H1 (cell line): Measurements from ENCODE around the gene KLRK1. TPM values are rescaled to one million over a fixed set of nuclear protein-coding genes. Genes with fewer than 3 reads are reported as not detected.

ENCODE experiments used
- CTCF ChIA-PET: fragments of 300-600 bp; sonication (Branson Sonifier 250); formaldehyde crosslinking; loops from one replicate; lab custom pipeline; 2021; ENCODE audit not compliant: partially characterized antibody; lab: Charles Lee
- POLR2A ChIA-PET: fragments of 300-600 bp; sonication (Branson Sonifier 250); formaldehyde crosslinking; loops from one replicate; lab custom pipeline; 2021; ENCODE audit warnings: inconsistent platforms; ENCODE audit not compliant: partially characterized antibody; lab: Charles Lee
- DNase-seq, 2 experiments: peaks; one replicate each; pipeline versions ENCODE4 v3.0.0 to v3.0.0-alpha.2; 2010 to 2022; ENCODE audit warnings: low spot score in 2 of 2, low read depth in 1 of 2, mixed read lengths in 1 of 2
- FAIRE-seq: peaks from 2 replicates; lab custom pipeline; 2011; peaks lifted over from hg19 to GRCh38; lab: Jason Lieb, UNC
- H2AFZ ChIP-seq: 2 replicates; pipeline ENCODE4 v1.8.1; 2012; ENCODE audit warnings: low read length, inconsistent platforms
- H2AK5ac ChIP-seq: 2 replicates; pipeline ENCODE4 v1.6.1; 2013; ENCODE audit warnings: low read depth, low read length
- H2BK120ac ChIP-seq: replicated peaks from 2 replicates; pipeline ENCODE3; 2013; ENCODE audit warnings: low read depth, low read length, inconsistent platforms
- H2BK12ac ChIP-seq: 2 replicates; pipeline ENCODE4 v1.6.1; 2013; ENCODE audit warnings: low read depth, low read length
- H2BK15ac ChIP-seq: 2 replicates; pipeline ENCODE4 v1.6.1; 2013; ENCODE audit warnings: low read length
- H2BK20ac ChIP-seq: 2 replicates; pipeline ENCODE4 v1.6.1; 2013; ENCODE audit warnings: low read length
- H2BK5ac ChIP-seq: 2 replicates; pipeline ENCODE4 v1.6.1; 2013; ENCODE audit warnings: low read depth, low read length
- H3K14ac ChIP-seq: 2 replicates; pipeline ENCODE4 v1.6.1; 2013; ENCODE audit warnings: inconsistent platforms; ENCODE audit not compliant: insufficient read length
- H3K18ac ChIP-seq: 2 replicates; pipeline ENCODE4 v1.6.1; 2013; ENCODE audit warnings: low read length; ENCODE audit errors: extremely low read depth
- H3K23ac ChIP-seq: 2 replicates; pipeline ENCODE4 v1.6.1; 2013; ENCODE audit warnings: inconsistent platforms; ENCODE audit not compliant: insufficient read length
- H3K23me2 ChIP-seq: 2 replicates; pipeline ENCODE4 v1.6.1; 2013; ENCODE audit warnings: low read depth, low read length
- H3K27ac ChIP-seq: 2 replicates; pipeline ENCODE4 v1.6.1; 2011; ENCODE audit warnings: low read depth, low read length, inconsistent platforms
- H3K27me3 ChIP-seq, 4 experiments: replicated peaks in 1 of 4; 1 replicate in 1 of 4; 2 replicates in 3 of 4; pipeline versions ENCODE4 v1.6.1 to v1.8.1; 2011 to 2013; ENCODE audit warnings: low read length in 3 of 4, mild to moderate bottlenecking in 3 of 4, inconsistent platforms in 2 of 4, mixed read lengths in 2 of 4, moderate library complexity in 1 of 4; ENCODE audit not compliant: control insufficient read depth in 3 of 4, insufficient read depth in 3 of 4; ENCODE audit errors: extremely low read depth in 1 of 4
- H3K36me3 ChIP-seq, 4 experiments: 2 replicates each; pipeline versions ENCODE4 v1.6.1 to v1.8.1; 2011 to 2013; ENCODE audit warnings: mild to moderate bottlenecking in 4 of 4, low read length in 3 of 4, moderate library complexity in 2 of 4, control low read depth in 1 of 4, inconsistent platforms in 1 of 4; ENCODE audit not compliant: insufficient read depth in 4 of 4, control insufficient read depth in 2 of 4
- H3K4ac ChIP-seq: replicated peaks from 2 replicates; pipeline ENCODE3; 2013; ENCODE audit warnings: low read length, low read depth, mixed read lengths, inconsistent platforms; ENCODE audit not compliant: insufficient read length
- H3K4me1 ChIP-seq, 4 experiments: replicated peaks in 1 of 4; 1 replicate in 1 of 4; 2 replicates in 3 of 4; pipeline versions ENCODE4 v1.6.1 to v1.8.1; 2011 to 2013; ENCODE audit warnings: low read length in 3 of 4, inconsistent platforms in 2 of 4, mixed read lengths in 1 of 4; ENCODE audit not compliant: insufficient read depth in 4 of 4, control insufficient read depth in 3 of 4
- H3K4me2 ChIP-seq, 2 experiments: 2 replicates each; pipeline versions ENCODE4 v1.6.1 to v1.8.1; 2011 to 2013; ENCODE audit warnings: low read depth in 2 of 2, low read length in 2 of 2, control low read depth in 1 of 2, inconsistent platforms in 1 of 2, mild to moderate bottlenecking in 1 of 2; ENCODE audit not compliant: insufficient read depth in 1 of 2
- H3K4me3 ChIP-seq, 4 experiments: fragments of 200-600, 300-600 bp in 1 of 4; sonication (generic), shearing (Covaris generic), sonication (Bioruptor Twin) in 1 of 4; 2 replicates each; pipeline versions ENCODE4 v1.5.1 to v1.8.1; 2011 to 2016; ENCODE audit warnings: low read length in 4 of 4, low read depth in 3 of 4, control low read depth in 2 of 4, inconsistent platforms in 2 of 4, mild to moderate bottlenecking in 2 of 4, mixed read lengths in 1 of 4, moderate library complexity in 1 of 4; ENCODE audit not compliant: insufficient read depth in 2 of 4; ENCODE audit errors: extremely low read depth in 1 of 4
- H3K56ac ChIP-seq: replicated peaks from 2 replicates; pipeline ENCODE3; 2013; ENCODE audit warnings: low read depth, mild to moderate bottlenecking, mixed read lengths, low read length, inconsistent platforms; ENCODE audit not compliant: insufficient read length
- H3K79me1 ChIP-seq: 2 replicates; pipeline ENCODE4 v1.6.1; 2013; ENCODE audit warnings: low read depth, low read length, control low read depth
- H3K79me2 ChIP-seq, 2 experiments: 2 replicates each; pipeline versions ENCODE4 v1.6.1 to v1.8.1; 2012 to 2013; ENCODE audit warnings: low read length in 2 of 2, mild to moderate bottlenecking in 2 of 2, inconsistent platforms in 1 of 2; ENCODE audit not compliant: insufficient read depth in 2 of 2, control insufficient read depth in 1 of 2
- H3K9ac ChIP-seq, 4 experiments: replicated peaks in 1 of 4; 1 replicate in 1 of 4; 2 replicates in 3 of 4; pipeline versions ENCODE4 v1.6.1 to v1.8.1; 2011 to 2013; ENCODE audit warnings: low read depth in 3 of 4, low read length in 3 of 4, control low read depth in 2 of 4, mild to moderate bottlenecking in 2 of 4, moderate library complexity in 2 of 4, inconsistent platforms in 1 of 4; ENCODE audit errors: extremely low read depth in 1 of 4
- H3K9me3 ChIP-seq, 2 experiments: 2 replicates each; pipeline versions ENCODE4 v1.6.1 to v1.8.1; 2012 to 2013; ENCODE audit warnings: mild to moderate bottlenecking in 2 of 2, moderate library complexity in 2 of 2, control low read depth in 1 of 2, inconsistent platforms in 1 of 2, low read depth in 1 of 2, low read length in 1 of 2, mixed read lengths in 1 of 2; ENCODE audit not compliant: insufficient read depth in 2 of 2
- H4K20me1 ChIP-seq, 2 experiments: replicated peaks in 1 of 2; 2 replicates each; pipeline versions ENCODE3 to v1.8.1; 2011 to 2013; ENCODE audit warnings: inconsistent platforms in 2 of 2, low read length in 2 of 2, mild to moderate bottlenecking in 1 of 2; ENCODE audit not compliant: insufficient read depth in 2 of 2, control insufficient read depth in 1 of 2
- H4K5ac ChIP-seq: 2 replicates; pipeline ENCODE4 v1.6.1; 2013; ENCODE audit warnings: low read length, low read depth, mixed read lengths, inconsistent platforms; ENCODE audit not compliant: insufficient read length
- H4K8ac ChIP-seq: 2 replicates; pipeline ENCODE4 v1.8.0; 2013; ENCODE audit warnings: mild to moderate bottlenecking, moderate library complexity, low read length, inconsistent platforms; ENCODE audit not compliant: insufficient read depth; ENCODE audit errors: extremely low read depth
- H4K91ac ChIP-seq: replicated peaks from 2 replicates; pipeline ENCODE3; 2013; ENCODE audit warnings: low read length, mixed read lengths, inconsistent platforms; ENCODE audit not compliant: insufficient read length
- E2F6 ChIP-seq: IDR thresholded peaks from 2 replicates; pipeline ENCODE4 v1.6.1; 2012; ENCODE audit warnings: inconsistent platforms
- GTF2F1 ChIP-seq: IDR thresholded peaks from 2 replicates; pipeline ENCODE4 v1.6.1; 2012; ENCODE audit warnings: low read depth, low read length, improper control_type of control experiment, borderline replicate concordance
- HDAC6 ChIP-seq: IDR thresholded peaks from one replicate; pipeline ENCODE4 v1.7.1; 2012; ENCODE audit warnings: low read depth, mild to moderate bottlenecking, inconsistent platforms, low read length, moderate library complexity
- SAP30 ChIP-seq: fragments of 300-600 bp; sonication (generic); IDR thresholded peaks from 2 replicates; pipeline ENCODE4 v1.7.1; 2012; ENCODE audit warnings: low read length, moderate library complexity, mild to moderate bottlenecking, inconsistent platforms; ENCODE audit not compliant: insufficient read depth, insufficient replicate concordance
- WGBS, 2 experiments: shearing (Covaris generic) in 1 of 2; methylation state at CpG; one replicate each; pipeline versions ENCODE4 v1.1.6 to v1.1.7; 2013 to 2015; ENCODE audit warnings: low lambda C conversion rate in 2 of 2, mixed read lengths in 2 of 2, inconsistent platforms in 1 of 2, low coverage in 1 of 2, missing lambda C conversion rate in 1 of 2; ENCODE audit not compliant: insufficient replicate concordance in 2 of 2, insufficient coverage in 1 of 2, insufficient read length in 1 of 2; ENCODE audit errors: extremely low coverage in 1 of 2, missing lambda C conversion rate in 1 of 2; 5-methylcytosine and 5-hydroxymethylcytosine counted together
- polyA plus RNA-seq, 7 experiments: library from polyadenylated mRNA; depleted of rRNA in 3 of 7; stranded (reverse) in 5 of 7; unstranded in 2 of 7; fragments of >200 nt in 5 of 7; fragments of 200-250 nt in 2 of 7; gene quantifications; 1 replicate in 5 of 7; 2 replicates in 1 of 7; 4 replicates in 1 of 7; pipeline versions ENCODE4 v1.2.1 to v1.2.3, GENCODE V29; 2011 to 2013; ENCODE audit warnings: missing spikeins in 2 of 7, mixed read lengths in 2 of 7
- total RNA-seq: library from RNA; stranded (reverse); fragmentation: NEBNext Ultra II Directional; extraction: Animal tissue kit (Norgen Biotek cat#: 25700); gene quantifications from 2 replicates; pipeline ENCODE4 v1.2.1, GENCODE V29; 2021

Gene KLRK1
- total and polyA plus RNA-seq, 2 of the 8 experiments (the other 6 are each of a cell fraction or from before 2014, with no cell fraction given), result not detected

- H2AFZ ChIP-seq, result peak overlapping the region; percentile 91
- no peaks in the 10 kb centered on the region for H3K79me1 ChIP-seq
- H3K14ac ChIP-seq, result peak overlapping the region; percentile 51
- peak overlapping the region; percentile 72 for H2BK5ac ChIP-seq
- 34% methylated on average over 19 of the region's 19 CpGs; no CpG with 5 or more reads in 1 of the 2 experiments for WGBS, 2 experiments
- H4K91ac ChIP-seq, result peak overlapping the region; percentile 54
- peak overlapping the region; percentile 90; the same call in 1 of the 2 replicates for H4K8ac ChIP-seq
- peak overlapping the region; percentile 93; the same call in 1 of the 2 replicates for H2BK15ac ChIP-seq
- peaks cover 0 to 3% (median 0%) of the 10 kb centered on the region in 4 experiments; a peak in 1 of 8 replicates for H3K36me3 ChIP-seq
- H3K79me2 ChIP-seq, result no peaks in the 10 kb centered on the region
- H3K4me3 ChIP-seq, result peak overlapping the region; percentile 34 to 63 (median 50); a peak in 7 of 8 replicates
- peak overlapping the region; percentile 66 for H2BK20ac ChIP-seq
- no peaks in the 10 kb centered on the region for H4K20me1 ChIP-seq
- CTCF ChIA-PET, result no interaction called here
- no peak overlapping the region for H3K56ac ChIP-seq
- 0 out of 2 replicates have a peak overlapping the region, but pooled peaks have one; percentile 78 for H2AK5ac ChIP-seq
- no peak overlapping the region for H3K23ac ChIP-seq
- H3K4me2 ChIP-seq, result peak overlapping the region; percentile 75 to 87
- TF ChIP-seq HDAC6 (no peak), SAP30 (peak; percentile 8), E2F6 (peak; percentile 10; the same call in 1 of the 2 replicates), GTF2F1 (no peak)
- TF ChIP-seq, all 59 proteins: peak for 2
- Histone ChIP-seq H3K9me3 (peaks cover 4% of the 10 kb centered on the region in 2 experiments; a peak in 2 of 4 replicates), H2BK12ac (peak overlapping the region; percentile 99), H3K4ac (peak overlapping the region; percentile 87), H3K27me3 (no peaks in the 10 kb centered on the region), H3K27ac (peak overlapping the region; percentile 49), H3K23me2 (peaks cover 5% of the 10 kb centered on the region), H2BK120ac (peak overlapping the region; percentile 94), H3K4me1 (peaks cover 14 to 33% (median 20%) of the 10 kb centered on the region in 4 experiments; a peak in 6 of 7 replicates), H3K9ac (no peak overlapping the region; a peak in 1 of 7 replicates), H3K18ac (peak overlapping the region; percentile 86), H4K5ac (peak overlapping the region; percentile 2)
- POLR2A ChIA-PET, result interaction anchor here (0.7 to 1.2 kb wide), 2 partner anchors 169 to 359 kb away, joined by 3 read pairs; partner anchors contain the start of gene YBX3
- DNase-seq, result no peak
- no peak for FAIRE-seq
Measured at GRCh38 chr12:10363914-10364814, 25.7 kb downstream of the KLRK1 start.
